GM12874 (cell line): ENCODE data around the gene GBP3.
A peak's percentile ranks its signal among the peaks of the same experiment; 100 is the strongest.

Source experiments
- CTCF ChIP-seq: IDR thresholded peaks from 2 replicates; pipeline ENCODE4 v1.5.1; 2011; ENCODE audit warnings: low read depth, mild to moderate bottlenecking, control low read depth, low read length, moderate library complexity; ENCODE audit not compliant: insufficient read depth

The GBP3 gene

GRCh38 chr1:89008511-89008910 lies 14.2 kb downstream of the GBP3 start:
- no peak for TF ChIP-seq CTCF

GRCh38 chr1:89005286-89006151 lies 17.1 kb downstream of the GBP3 start:
- TF ChIP-seq CTCF: no peak

GRCh38 chr1:89001510-89001909 lies 21.2 kb downstream of the GBP3 start:
- TF ChIP-seq CTCF: no peak

GRCh38 chr1:88998716-88999115 lies 23.9 kb downstream of the GBP3 start:
- 0 out of 2 replicates have a peak, but pooled peaks have one; percentile 10 for TF ChIP-seq CTCF

GRCh38 chr1:88990426-88990825 lies 32.2 kb downstream of the GBP3 start:
- no peak for TF ChIP-seq CTCF

- no peak for TF ChIP-seq CTCF
Observed at GRCh38 chr1:88985692-88986091, 37.0 kb downstream of the GBP3 start.

GRCh38 chr1:88985032-88985431 lies 37.6 kb downstream of the GBP3 start:
- TF ChIP-seq CTCF: no peak
